Measurements from ENCODE around the gene ICA1. TPM values are rescaled to one million over a fixed set of nuclear protein-coding genes. Genes with fewer than 3 reads are reported as not detected.

The ICA1 gene
- total and polyA plus RNA-seq, 4 donors, result 16.5 to 54.6 (median 30.8) TPM

GRCh38 chr7:8151161-8151725 lies 110.7 kb downstream of the ICA1 start:
- Histone ChIP-seq H3K4me3 (no peak overlapping the region), H3K27ac (ENCODE audit: low read depth in 1 of 2, low read length in 1 of 2) (no peak overlapping the region), H3K9ac (ENCODE audit: insufficient read depth in 1 of 2, low read length in 2 of 2) (no peak overlapping the region), H3K27me3 (ENCODE audit: control insufficient read depth in 3 of 3, insufficient read depth in 3 of 3, low read length in 2 of 3) (no peaks in the 10 kb centered on the region), H3K9me3 (ENCODE audit: control insufficient read depth in 4 of 4, insufficient read depth in 3 of 4, low read length in 3 of 4) (no peaks in the 10 kb centered on the region), H3K36me3 (ENCODE audit: control insufficient read depth in 4 of 4, insufficient read depth in 4 of 4, low read length in 4 of 4) (peaks cover 0 to 6% (median 0%) of the 10 kb centered on the region in 4 donors), H3K4me1 (ENCODE audit: control insufficient read depth in 5 of 5, insufficient read depth in 5 of 5, low read length in 5 of 5) (peaks cover 0 to 7% (median 0%) of the 10 kb centered on the region in 5 donors)
- TF ChIP-seq CTCF (IDR thresholded peaks at IDR 0.05; ENCODE audit: control extremely low read depth, extremely low read depth), result no peak
- 92 to 93% methylated on average over 7 of the region's 7 CpGs for WGBS, 2 donors
- peak in 1 of 3 donors; percentile 42 for DNase-seq
- no peak for ATAC-seq (ENCODE audit: insufficient read depth, low FRiP score)

GRCh38 chr7:8149222-8149621 lies 112.7 kb downstream of the ICA1 start:
- ATAC-seq (ENCODE audit: insufficient read depth, low FRiP score), result no peak
- Histone ChIP-seq H3K36me3 (ENCODE audit: control insufficient read depth in 4 of 4, insufficient read depth in 4 of 4, low read length in 4 of 4) (peaks cover 0 to 3% (median 0%) of the 10 kb centered on the region in 4 donors), H3K27me3 (ENCODE audit: control insufficient read depth in 3 of 3, insufficient read depth in 3 of 3, low read length in 2 of 3) (no peaks in the 10 kb centered on the region), H3K27ac (ENCODE audit: low read depth in 1 of 2, low read length in 1 of 2) (no peak overlapping the region), H3K4me3 (no peak overlapping the region), H3K4me1 (ENCODE audit: control insufficient read depth in 5 of 5, insufficient read depth in 5 of 5, low read length in 5 of 5) (peaks cover 0 to 7% (median 0%) of the 10 kb centered on the region in 5 donors), H3K9ac (ENCODE audit: insufficient read depth in 1 of 2, low read length in 2 of 2) (no peak overlapping the region), H3K9me3 (ENCODE audit: control insufficient read depth in 4 of 4, insufficient read depth in 3 of 4, low read length in 3 of 4) (no peaks in the 10 kb centered on the region)
- DNase-seq, result peak in 2 of 3 donors; percentile 48 to 69
- TF ChIP-seq CTCF (IDR thresholded peaks at IDR 0.05; ENCODE audit: control extremely low read depth, extremely low read depth), result no peak
- 27 to 28% methylated on average over 4 of the region's 4 CpGs for WGBS, 2 donors

GRCh38 chr7:8147760-8148463 lies 114.1 kb downstream of the ICA1 start:
- Histone ChIP-seq H3K9ac (ENCODE audit: insufficient read depth in 1 of 2, low read length in 2 of 2) (no peak overlapping the region), H3K4me1 (ENCODE audit: control insufficient read depth in 5 of 5, insufficient read depth in 5 of 5, low read length in 5 of 5) (peaks cover 0 to 7% (median 0%) of the 10 kb centered on the region in 5 donors), H3K4me3 (no peak overlapping the region), H3K36me3 (ENCODE audit: control insufficient read depth in 4 of 4, insufficient read depth in 4 of 4, low read length in 4 of 4) (peaks cover 0 to 2% (median 0%) of the 10 kb centered on the region in 4 donors), H3K27ac (ENCODE audit: low read depth in 1 of 2, low read length in 1 of 2) (no peak overlapping the region), H3K27me3 (ENCODE audit: control insufficient read depth in 3 of 3, insufficient read depth in 3 of 3, low read length in 2 of 3) (no peaks in the 10 kb centered on the region), H3K9me3 (ENCODE audit: control insufficient read depth in 4 of 4, insufficient read depth in 3 of 4, low read length in 3 of 4) (no peaks in the 10 kb centered on the region)
- ATAC-seq (ENCODE audit: insufficient read depth, low FRiP score) (no peak), DNase-seq (peak in 2 of 3 donors; percentile 19 to 29)
- 87% methylated on average over 11 of the region's 11 CpGs for WGBS, 2 donors
- TF ChIP-seq CTCF (IDR thresholded peaks at IDR 0.05; ENCODE audit: control extremely low read depth, extremely low read depth), result no peak
